ENCODE measurements around the gene CNR2.
"Not testable (repeated sequence)": the region's sequence is repeated elsewhere in the genome, so short reads cannot be mapped to it uniquely, and the experiment has no call there.

Gene CNR2

DNA sequence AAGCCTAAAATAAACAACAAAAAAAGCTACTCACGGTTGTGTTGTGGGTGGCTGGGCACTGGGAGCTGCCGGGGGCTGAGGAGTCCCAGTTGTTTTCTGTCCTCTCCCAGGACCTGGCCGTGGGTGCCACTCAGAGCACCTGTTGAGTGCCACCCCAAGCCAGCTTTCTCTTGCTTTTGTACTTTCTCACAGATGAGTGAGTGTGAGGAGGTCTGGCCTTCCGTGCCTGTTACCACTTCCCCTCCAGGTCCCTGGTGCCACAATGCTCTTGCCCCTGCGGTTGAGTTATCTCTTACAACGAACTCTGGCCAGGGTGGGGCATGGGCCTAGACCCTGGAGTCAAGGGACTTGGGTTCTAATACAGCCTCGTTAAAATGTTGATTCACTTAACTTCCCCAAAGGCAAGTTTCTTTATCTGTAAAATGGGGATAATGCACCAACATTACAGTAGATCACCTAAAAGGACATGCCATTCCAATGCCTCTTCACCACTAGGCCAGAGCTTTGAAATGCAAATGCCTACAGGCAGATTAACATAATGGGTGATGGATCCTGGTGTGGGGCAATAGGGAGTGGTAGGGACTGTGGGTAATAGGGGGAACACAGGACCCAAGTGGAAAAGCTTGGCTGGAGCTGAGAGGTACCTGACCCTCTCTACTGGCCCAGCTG lies at the start of gene CNR2:
CNR2 (minus strand) TSS at position 151 of the 669 bp plus-strand sequence. CDS start 37,745 bp downstream, outside the sequence.
- H3K36me3 ChIP-seq (ENCODE audit: control insufficient read depth in 5 of 5, insufficient read depth in 5 of 5, low read length in 5 of 5) = no peaks in the 10 kb centered on the region
- H3K4me3 ChIP-seq (ENCODE audit: low read depth in 1 of 5, low read length in 5 of 5) = no peak within 1 kb of the TSS
- peaks cover 0 to 40% (median 13%) of the 10 kb centered on the region in 5 donors for H3K4me1 ChIP-seq (ENCODE audit: control insufficient read depth in 5 of 5, insufficient read depth in 5 of 5, low read length in 5 of 5)
- no peak within 1 kb of the TSS for H3K9ac ChIP-seq (ENCODE audit: low read length in 5 of 5)
- peaks cover 3 to 18% (median 10%) of the 10 kb centered on the region in 5 donors for H3K27me3 ChIP-seq (ENCODE audit: control insufficient read depth in 5 of 5, insufficient read depth in 4 of 5, low read length in 5 of 5)
- no peaks in the 10 kb centered on the region for H3K9me3 ChIP-seq (ENCODE audit: control insufficient read depth in 5 of 5, low read length in 5 of 5)
- no peak within 1 kb of the TSS for H3K27ac ChIP-seq (ENCODE audit: low read depth, low read length)

- Histone ChIP-seq H3K27ac (ENCODE audit: low read depth, low read length) (peak overlapping the region; percentile 99), H3K4me3 (ENCODE audit: low read depth in 1 of 5, low read length in 5 of 5) (peak overlapping the region; percentile 82 to 97 (median 93)), H3K9me3 (ENCODE audit: control insufficient read depth in 5 of 5, low read length in 5 of 5) (no peaks in the 10 kb centered on the region), H3K4me1 (ENCODE audit: control insufficient read depth in 5 of 5, insufficient read depth in 5 of 5, low read length in 5 of 5) (peaks cover 0 to 38% (median 29%) of the 10 kb centered on the region in 5 donors), H3K27me3 (ENCODE audit: control insufficient read depth in 5 of 5, insufficient read depth in 4 of 5, low read length in 5 of 5) (no peaks in the 10 kb centered on the region), H3K36me3 (ENCODE audit: control insufficient read depth in 5 of 5, insufficient read depth in 5 of 5, low read length in 5 of 5) (peaks cover 0 to 21% (median 14%) of the 10 kb centered on the region in 5 donors), H3K9ac (ENCODE audit: low read length in 5 of 5) (peak overlapping the region; percentile 93 to 98 (median 96))
Measured at GRCh38 chr1:23960291-23961020, 47.3 kb upstream of the CNR2 start.

DNA sequence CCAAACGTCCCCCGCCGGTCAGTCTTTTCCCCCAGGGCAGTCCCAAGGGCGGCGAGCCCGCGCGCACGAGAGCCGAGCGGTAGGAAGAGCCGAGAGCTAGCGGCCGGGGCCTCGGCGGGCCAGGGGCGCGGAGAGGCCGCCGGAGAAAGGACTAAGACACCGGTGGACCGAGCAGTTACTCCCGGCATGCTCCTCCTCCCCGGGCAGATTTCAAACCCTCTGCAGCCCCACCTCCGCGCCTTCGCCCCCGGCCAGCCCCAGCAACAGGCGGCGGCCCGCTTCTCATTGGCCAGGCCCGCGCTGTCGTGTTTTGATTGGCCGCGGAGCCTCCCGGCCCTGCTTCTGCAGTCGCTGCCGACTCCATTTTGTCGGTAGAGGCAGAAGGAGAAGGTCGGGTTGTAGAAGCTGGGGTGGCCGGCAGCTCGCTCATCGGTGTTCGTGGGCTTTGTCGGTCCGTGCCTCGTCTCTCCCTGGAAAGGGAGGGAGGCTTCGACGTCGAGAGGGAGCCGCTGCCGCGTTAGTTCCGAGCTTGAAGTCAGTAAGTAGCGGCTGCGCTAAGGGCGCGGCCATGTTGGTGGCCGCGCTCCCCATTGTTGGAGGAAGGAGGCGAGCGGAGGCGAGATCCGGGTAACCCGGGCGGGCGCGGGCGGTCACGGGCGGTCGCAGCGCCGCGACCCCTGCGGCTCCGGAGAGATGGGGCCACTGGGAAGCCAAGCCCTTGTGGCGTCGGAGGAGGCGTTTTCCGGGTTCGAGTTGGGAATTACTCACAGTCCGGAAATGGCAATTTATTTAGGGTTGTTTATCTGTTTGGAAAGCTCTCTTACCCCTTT lies 46.5 kb upstream of the CNR2 start, which contains the start of gene PNRC2:
PNRC2 (plus strand) TSS at position 368 of the 830 bp plus-strand sequence. CDS start 1,630 bp downstream, outside the sequence.
- peak within 1 kb of the TSS; percentile 99 for H3K27ac ChIP-seq (ENCODE audit: low read depth, low read length)
- no peaks in the 10 kb centered on the region for H3K27me3 ChIP-seq (ENCODE audit: control insufficient read depth in 5 of 5, insufficient read depth in 4 of 5, low read length in 5 of 5)
- H3K36me3 ChIP-seq (ENCODE audit: control insufficient read depth in 5 of 5, insufficient read depth in 5 of 5, low read length in 5 of 5) = peaks cover 0 to 21% (median 11%) of the 10 kb centered on the region in 5 donors
- H3K4me1 ChIP-seq (ENCODE audit: control insufficient read depth in 5 of 5, insufficient read depth in 5 of 5, low read length in 5 of 5) = peaks cover 1 to 38% (median 33%) of the 10 kb centered on the region in 5 donors
- H3K4me3 ChIP-seq (ENCODE audit: low read depth in 1 of 5, low read length in 5 of 5) = peak within 1 kb of the TSS; percentile 82 to 97 (median 93)
- H3K9me3 ChIP-seq (ENCODE audit: control insufficient read depth in 5 of 5, low read length in 5 of 5) = no peaks in the 10 kb centered on the region
- peak within 1 kb of the TSS; percentile 93 to 98 (median 96) for H3K9ac ChIP-seq (ENCODE audit: low read length in 5 of 5)

GRCh38 chr1:23958810-23959460 lies 45.8 kb upstream of the CNR2 start:
- H3K9ac ChIP-seq (ENCODE audit: low read length in 5 of 5) = peak overlapping the region; percentile 91 to 98 (median 96)
- H3K9me3 ChIP-seq (ENCODE audit: control insufficient read depth in 5 of 5, low read length in 5 of 5) = no peaks in the 10 kb centered on the region
- H3K4me1 ChIP-seq (ENCODE audit: control insufficient read depth in 5 of 5, insufficient read depth in 5 of 5, low read length in 5 of 5) = peaks cover 1 to 36% (median 29%) of the 10 kb centered on the region in 5 donors
- H3K36me3 ChIP-seq (ENCODE audit: control insufficient read depth in 5 of 5, insufficient read depth in 5 of 5, low read length in 5 of 5) = peaks cover 0 to 18% (median 7%) of the 10 kb centered on the region in 5 donors
- H3K27me3 ChIP-seq (ENCODE audit: control insufficient read depth in 5 of 5, insufficient read depth in 4 of 5, low read length in 5 of 5) = no peaks in the 10 kb centered on the region
- H3K27ac ChIP-seq (ENCODE audit: low read depth, low read length) = peak overlapping the region; percentile 99
- H3K4me3 ChIP-seq (ENCODE audit: low read depth in 1 of 5, low read length in 5 of 5) = peak overlapping the region; percentile 82 to 97 (median 85)

GRCh38 chr1:23958040-23958809 lies 45.1 kb upstream of the CNR2 start:
- Histone ChIP-seq H3K4me3 (ENCODE audit: low read depth in 1 of 5, low read length in 5 of 5) (peak overlapping the region; percentile 82 to 97 (median 85)), H3K9ac (ENCODE audit: low read length in 5 of 5) (peak overlapping the region; percentile 76 to 98 (median 93)), H3K4me1 (ENCODE audit: control insufficient read depth in 5 of 5, insufficient read depth in 5 of 5, low read length in 5 of 5) (peaks cover 1 to 36% (median 25%) of the 10 kb centered on the region in 5 donors), H3K36me3 (ENCODE audit: control insufficient read depth in 5 of 5, insufficient read depth in 5 of 5, low read length in 5 of 5) (peaks cover 0 to 10% (median 3%) of the 10 kb centered on the region in 5 donors), H3K27ac (ENCODE audit: low read depth, low read length) (peak overlapping the region; percentile 99)
- not testable (repeated sequence) for H3K27me3 ChIP-seq (ENCODE audit: control insufficient read depth in 5 of 5, insufficient read depth in 4 of 5, low read length in 5 of 5); H3K9me3 ChIP-seq (ENCODE audit: control insufficient read depth in 5 of 5, low read length in 5 of 5)

GRCh38 chr1:23957096-23957495 lies 43.9 kb upstream of the CNR2 start:
- no peaks in the 10 kb centered on the region for H3K27me3 ChIP-seq (ENCODE audit: control insufficient read depth in 5 of 5, insufficient read depth in 4 of 5, low read length in 5 of 5)
- no peaks in the 10 kb centered on the region for H3K9me3 ChIP-seq (ENCODE audit: control insufficient read depth in 5 of 5, low read length in 5 of 5)
- H3K27ac ChIP-seq (ENCODE audit: low read depth, low read length) = no peak overlapping the region
- H3K4me1 ChIP-seq (ENCODE audit: control insufficient read depth in 5 of 5, insufficient read depth in 5 of 5, low read length in 5 of 5) = peaks cover 1 to 36% (median 25%) of the 10 kb centered on the region in 5 donors
- no peak overlapping the region for H3K9ac ChIP-seq (ENCODE audit: low read length in 5 of 5)
- H3K36me3 ChIP-seq (ENCODE audit: control insufficient read depth in 5 of 5, insufficient read depth in 5 of 5, low read length in 5 of 5) = peaks cover 0 to 7% (median 0%) of the 10 kb centered on the region in 5 donors
- H3K4me3 ChIP-seq (ENCODE audit: low read depth in 1 of 5, low read length in 5 of 5) = no peak overlapping the region

DNA sequence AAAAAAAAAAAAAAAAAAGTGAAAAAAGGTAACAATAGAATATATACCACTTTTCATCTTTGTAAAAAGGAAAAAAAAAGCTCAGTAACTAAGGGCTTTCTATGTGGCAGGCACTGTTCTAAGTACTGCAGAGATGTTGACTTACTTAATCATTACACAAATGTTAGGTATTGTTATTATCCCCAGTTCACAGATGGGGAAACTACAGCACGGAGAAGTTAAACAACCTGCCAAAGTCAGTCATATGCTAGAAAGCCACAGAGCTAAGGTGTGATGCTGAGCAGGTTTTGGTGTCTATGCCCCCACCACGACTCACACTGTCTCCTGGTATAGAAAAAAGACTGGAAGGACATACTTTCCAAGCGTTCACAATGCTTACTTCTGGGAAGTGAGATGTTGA lies 39.9 kb upstream of the CNR2 start:
- Histone ChIP-seq H3K9me3 (ENCODE audit: control insufficient read depth in 5 of 5, low read length in 5 of 5) (no peaks in the 10 kb centered on the region), H3K4me1 (ENCODE audit: control insufficient read depth in 5 of 5, insufficient read depth in 5 of 5, low read length in 5 of 5) (peaks cover 1 to 16% (median 9%) of the 10 kb centered on the region in 5 donors), H3K27ac (ENCODE audit: low read depth, low read length) (no peak overlapping the region), H3K9ac (ENCODE audit: low read length in 5 of 5) (no peak overlapping the region), H3K27me3 (ENCODE audit: control insufficient read depth in 5 of 5, insufficient read depth in 4 of 5, low read length in 5 of 5) (no peaks in the 10 kb centered on the region), H3K36me3 (ENCODE audit: control insufficient read depth in 5 of 5, insufficient read depth in 5 of 5, low read length in 5 of 5) (no peaks in the 10 kb centered on the region), H3K4me3 (ENCODE audit: low read depth in 1 of 5, low read length in 5 of 5) (no peak overlapping the region)

GRCh38 chr1:23947366-23947765 lies 34.2 kb upstream of the CNR2 start:
- no peak overlapping the region for H3K27ac ChIP-seq (ENCODE audit: low read depth, low read length)
- peaks cover 0 to 2% (median 0%) of the 10 kb centered on the region in 5 donors for H3K4me1 ChIP-seq (ENCODE audit: control insufficient read depth in 5 of 5, insufficient read depth in 5 of 5, low read length in 5 of 5)
- H3K36me3 ChIP-seq (ENCODE audit: control insufficient read depth in 5 of 5, insufficient read depth in 5 of 5, low read length in 5 of 5) = no peaks in the 10 kb centered on the region
- H3K9me3 ChIP-seq (ENCODE audit: control insufficient read depth in 5 of 5, low read length in 5 of 5) = peaks cover 0 to 9% (median 6%) of the 10 kb centered on the region in 5 donors
- no peak overlapping the region for H3K4me3 ChIP-seq (ENCODE audit: low read depth in 1 of 5, low read length in 5 of 5)
- H3K27me3 ChIP-seq (ENCODE audit: control insufficient read depth in 5 of 5, insufficient read depth in 4 of 5, low read length in 5 of 5) = peaks cover 0 to 3% (median 0%) of the 10 kb centered on the region in 5 donors
- H3K9ac ChIP-seq (ENCODE audit: low read length in 5 of 5) = no peak overlapping the region
